Measurements from ENCODE around the gene GMEB2. TPM values are rescaled to one million over a fixed set of nuclear protein-coding genes. Genes with fewer than 3 reads are reported as not detected.
"Not testable (repeated sequence)": the region's sequence is repeated elsewhere in the genome, so short reads cannot be mapped to it uniquely, and the experiment has no call there.

The GMEB2 gene
- total RNA-seq, 1 donor from 2014 or later = 16.8 TPM

DNA sequence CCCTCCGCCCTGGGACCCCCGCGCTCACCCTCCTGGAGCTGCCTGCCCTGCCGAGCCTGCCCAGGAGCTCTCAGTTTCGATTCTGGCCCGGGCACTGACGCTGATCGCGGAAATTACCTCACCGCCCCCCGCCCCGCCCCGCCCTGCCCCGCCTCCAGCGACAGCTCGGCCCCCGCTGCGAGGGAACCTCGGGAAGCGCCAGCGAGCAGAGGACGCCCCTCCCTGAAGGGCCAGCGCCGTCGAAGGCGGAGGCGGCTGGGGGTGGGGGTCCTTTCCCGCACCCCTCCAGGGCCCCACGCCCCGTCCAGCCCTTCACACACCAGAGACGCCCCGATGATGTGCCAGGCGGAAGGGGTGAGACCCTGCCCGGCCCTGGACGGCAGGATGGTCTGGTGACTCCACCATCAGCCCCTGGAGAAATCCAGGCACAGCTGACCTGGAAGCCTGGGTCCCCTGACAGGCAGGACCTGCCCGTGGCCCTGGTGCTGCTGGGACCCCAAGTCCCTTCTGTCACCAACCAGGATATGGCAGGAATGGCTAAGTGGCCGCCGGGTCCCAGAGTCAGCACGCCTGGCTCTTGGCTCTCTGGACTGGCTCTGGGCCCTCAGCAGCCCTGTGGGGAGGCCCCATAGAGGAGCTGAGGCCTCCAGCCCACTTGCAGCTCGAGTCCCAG lies 52.6 kb downstream of the GMEB2 start, which contains the start of gene HELZ2:
TSS of gene HELZ2 (minus strand) at position 84 of the 673 bp plus-strand sequence. CDS start 1,854 bp downstream, outside the sequence.
- intact Hi-C loops (cut with micrococcal nuclease) = loop anchor here (1.0 kb wide), 1 partner anchor 21 kb away; no protein-coding TSS in a partner anchor

- intact Hi-C loops (cut with micrococcal nuclease) = loop anchor here (1.0 kb wide), 1 partner anchor 20 kb away; no protein-coding TSS in a partner anchor
Measured at GRCh38 chr20:63573647-63574131, 53.2 kb downstream of the GMEB2 start.

DNA sequence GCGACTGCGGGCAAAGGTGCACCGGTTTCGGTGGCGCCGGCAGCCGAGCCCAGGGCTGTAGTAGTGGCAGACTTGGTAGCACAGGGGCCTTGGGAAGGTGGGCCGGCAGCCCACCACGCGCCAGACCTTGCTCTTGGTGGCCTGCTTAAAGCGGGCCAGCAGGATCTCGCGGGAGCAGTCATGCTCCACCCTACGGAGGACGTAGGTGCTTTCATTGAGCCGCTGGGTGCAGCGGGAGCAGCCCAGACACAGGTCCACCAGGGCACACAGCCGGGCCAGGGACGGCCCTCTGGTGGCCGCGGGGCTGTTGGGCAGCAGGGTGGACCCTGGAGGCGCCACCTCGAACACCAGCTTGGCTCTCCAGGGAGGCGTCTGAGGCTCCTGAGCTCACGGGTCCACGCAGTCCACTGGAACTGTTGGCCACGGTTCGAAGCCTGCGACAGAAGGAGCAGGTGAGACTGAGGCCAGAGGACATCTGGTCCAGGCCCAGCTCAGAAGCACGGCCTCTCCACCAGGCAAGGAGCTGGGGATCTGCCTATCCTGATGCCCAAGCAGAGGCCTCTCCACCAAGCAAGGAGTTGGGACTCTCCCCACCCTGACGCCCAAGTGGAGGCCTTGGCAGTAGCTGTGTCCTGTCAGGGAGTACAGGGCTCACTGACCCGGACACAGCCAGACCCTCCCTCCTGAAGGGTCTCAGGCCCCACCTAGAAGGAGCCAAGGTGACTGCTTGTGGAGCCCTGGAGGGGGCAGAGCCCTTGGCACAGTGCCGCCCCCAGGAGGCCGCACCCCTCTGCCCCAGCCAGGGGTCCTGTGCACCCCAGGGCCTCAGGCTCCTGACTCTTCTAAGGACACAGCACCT lies 53.9 kb downstream of the GMEB2 start:
- intact Hi-C loops (cut with micrococcal nuclease) = no loop called here

DNA sequence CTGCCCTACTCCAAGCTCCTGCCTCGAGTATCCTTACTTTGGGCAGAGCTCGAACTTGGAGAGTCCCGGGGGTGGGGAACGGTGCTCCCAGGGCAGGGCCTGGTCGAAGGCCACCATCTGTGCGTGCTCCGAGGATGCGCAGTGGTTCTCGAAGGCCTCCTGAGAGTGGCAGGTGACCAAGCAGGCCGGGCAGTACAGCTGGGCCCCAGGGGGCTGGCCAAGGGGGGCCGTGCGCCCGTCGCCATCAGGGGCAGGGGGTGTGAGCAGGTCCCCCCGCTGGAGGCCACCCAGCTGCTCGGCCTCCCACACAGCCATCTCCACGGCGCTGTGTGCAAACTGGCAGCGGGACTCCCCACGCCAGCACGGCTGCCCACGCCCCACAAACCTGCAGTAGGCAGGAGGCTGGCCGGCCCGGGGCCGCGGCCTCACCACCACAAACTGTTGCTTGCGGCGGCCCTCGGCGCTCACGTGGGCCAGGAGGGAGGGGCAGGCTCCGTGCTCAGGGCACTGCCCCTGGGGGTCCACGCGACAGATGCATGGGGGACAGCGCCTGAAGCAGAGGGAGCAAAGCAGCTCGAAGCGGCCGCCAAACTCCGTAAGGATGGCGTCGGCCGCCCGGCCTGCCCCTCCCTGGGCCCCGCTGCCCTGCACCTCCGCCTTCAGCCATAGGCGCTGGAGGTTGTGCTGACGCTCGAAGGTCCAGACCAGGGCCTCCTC lies 54.7 kb downstream of the GMEB2 start:
- intact Hi-C loops (cut with micrococcal nuclease) = no loop called here

DNA sequence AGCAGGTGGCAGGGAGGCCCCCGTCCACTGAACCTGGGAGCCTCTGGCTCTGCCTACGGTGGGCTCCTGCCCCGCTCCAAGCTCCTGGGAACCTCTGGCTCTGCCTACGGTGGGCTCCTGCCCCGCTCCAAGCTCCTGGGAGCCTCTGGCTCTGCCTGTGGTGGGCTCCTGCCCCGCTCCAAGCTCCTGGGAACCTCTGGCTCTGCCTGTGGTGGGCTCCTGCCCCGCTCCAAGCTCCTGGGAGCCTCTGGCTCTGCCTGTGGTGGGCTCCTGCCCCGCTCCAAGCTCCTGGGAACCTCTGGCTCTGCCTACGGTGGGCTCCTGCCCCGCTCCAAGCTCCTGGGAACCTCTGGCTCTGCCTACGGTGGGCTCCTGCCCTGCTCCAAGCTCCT lies 55.8 kb downstream of the GMEB2 start:
- intact Hi-C loops (cut with micrococcal nuclease) = not testable (repeated sequence)

DNA sequence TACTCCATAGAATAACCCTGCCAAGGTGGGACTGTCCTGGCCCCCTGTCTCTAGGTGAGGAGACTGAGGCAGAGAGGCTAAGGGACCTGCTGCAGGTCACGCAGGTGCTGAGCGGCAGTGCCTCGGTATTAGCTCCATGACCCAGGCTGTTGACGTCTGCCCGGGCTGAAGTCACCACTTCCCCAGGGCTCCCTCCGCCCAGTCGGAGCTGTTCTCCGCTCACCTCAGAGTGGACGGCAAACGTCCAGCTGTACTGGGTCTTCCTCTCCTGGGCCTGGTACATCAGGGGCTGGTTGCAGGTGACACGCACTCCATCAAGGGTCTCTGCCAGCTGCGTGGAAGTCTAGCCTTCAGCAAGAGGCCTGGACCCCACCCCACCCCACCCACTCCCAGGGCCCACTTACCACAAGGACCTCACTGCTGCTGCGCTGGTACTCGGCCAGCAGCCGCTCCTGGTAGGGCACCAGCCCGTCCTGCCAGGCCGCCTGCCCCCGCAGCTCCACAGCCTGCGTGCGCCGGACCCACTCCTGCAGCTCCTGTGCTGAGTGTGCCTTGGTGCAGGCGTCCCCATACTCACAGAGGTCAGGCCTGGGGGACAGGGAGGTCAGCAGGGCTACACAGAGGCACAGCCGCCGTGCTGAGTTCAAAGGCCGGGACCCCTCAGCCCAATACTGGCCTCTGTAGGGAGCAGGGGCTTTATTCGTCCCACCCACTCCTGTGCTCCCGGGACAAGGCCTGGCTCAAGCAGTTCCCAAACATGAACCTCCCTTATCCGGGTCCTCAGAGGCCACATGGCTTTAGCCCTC lies 56.4 kb downstream of the GMEB2 start:
- intact Hi-C loops (cut with micrococcal nuclease) = no loop called here

- intact Hi-C loops (cut with micrococcal nuclease) = loop anchor here (5.0 kb wide), 1 partner anchor 68 kb away; no protein-coding TSS in a partner anchor
Measured at GRCh38 chr20:63568986-63569949, 57.6 kb downstream of the GMEB2 start.

GRCh38 chr20:63568170-63568981 lies 58.5 kb downstream of the GMEB2 start:
- intact Hi-C loops (cut with micrococcal nuclease) = loop anchor here (5.0 kb wide), 1 partner anchor 69 kb away; no protein-coding TSS in a partner anchor

GRCh38 chr20:63567386-63568169 lies 59.3 kb downstream of the GMEB2 start:
- intact Hi-C loops (cut with micrococcal nuclease) = loop anchor here (5.0 kb wide), 1 partner anchor 70 kb away; no protein-coding TSS in a partner anchor

DNA sequence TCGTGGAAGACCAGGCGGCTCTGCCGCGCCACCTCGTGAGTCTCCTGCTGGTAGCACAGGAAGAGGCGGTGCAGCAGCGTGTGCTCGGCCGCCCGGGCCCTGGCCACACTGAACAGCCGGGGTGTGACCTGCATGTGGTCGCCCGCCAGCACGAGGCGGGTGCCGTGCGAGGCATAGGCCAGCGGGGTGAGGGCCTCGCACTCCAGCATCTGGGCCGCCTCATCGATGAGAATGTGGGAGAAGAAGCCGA lies 59.8 kb downstream of the GMEB2 start:
- intact Hi-C loops (cut with micrococcal nuclease) = loop anchor here (5.0 kb wide), 1 partner anchor 70 kb away; no protein-coding TSS in a partner anchor

- intact Hi-C loops (cut with micrococcal nuclease) = loop anchor here (5.0 kb wide), 1 partner anchor 71 kb away; no protein-coding TSS in a partner anchor
Measured at GRCh38 chr20:63566395-63567135, 60.3 kb downstream of the GMEB2 start.

DNA sequence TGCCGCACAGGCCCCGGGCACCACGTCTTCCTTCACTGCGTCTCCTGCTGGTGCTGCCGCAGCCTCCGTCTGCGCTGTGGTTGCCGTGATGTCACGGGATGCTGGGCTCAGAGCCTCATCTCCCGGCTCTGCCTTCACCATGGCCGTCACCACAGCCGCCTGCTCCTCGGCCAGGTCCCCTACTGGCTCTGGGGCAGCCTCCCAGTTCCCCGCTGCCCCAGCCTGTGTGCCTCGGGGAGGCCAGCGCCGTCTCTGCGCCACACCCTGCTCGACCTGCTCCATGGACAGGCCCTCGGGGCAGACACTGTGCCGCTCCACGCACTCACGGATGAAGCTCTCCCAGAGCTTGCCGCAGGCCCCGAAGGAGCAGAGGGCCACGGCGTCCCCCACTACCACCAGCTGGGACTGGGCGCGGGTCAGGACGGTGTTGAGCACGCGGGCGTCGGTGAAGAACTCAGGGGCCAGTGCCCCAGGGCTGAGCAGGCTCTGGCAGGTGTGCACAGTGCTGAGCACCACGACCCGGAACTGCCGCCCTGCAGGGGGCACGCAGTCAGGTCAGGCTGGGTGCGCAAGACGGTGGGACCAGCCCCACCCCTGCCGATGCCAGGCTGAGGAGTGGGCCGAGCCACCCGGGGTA lies 61.1 kb downstream of the GMEB2 start:
- intact Hi-C loops (cut with micrococcal nuclease) = loop anchor here (5.0 kb wide), 1 partner anchor 71 kb away; no protein-coding TSS in a partner anchor

DNA sequence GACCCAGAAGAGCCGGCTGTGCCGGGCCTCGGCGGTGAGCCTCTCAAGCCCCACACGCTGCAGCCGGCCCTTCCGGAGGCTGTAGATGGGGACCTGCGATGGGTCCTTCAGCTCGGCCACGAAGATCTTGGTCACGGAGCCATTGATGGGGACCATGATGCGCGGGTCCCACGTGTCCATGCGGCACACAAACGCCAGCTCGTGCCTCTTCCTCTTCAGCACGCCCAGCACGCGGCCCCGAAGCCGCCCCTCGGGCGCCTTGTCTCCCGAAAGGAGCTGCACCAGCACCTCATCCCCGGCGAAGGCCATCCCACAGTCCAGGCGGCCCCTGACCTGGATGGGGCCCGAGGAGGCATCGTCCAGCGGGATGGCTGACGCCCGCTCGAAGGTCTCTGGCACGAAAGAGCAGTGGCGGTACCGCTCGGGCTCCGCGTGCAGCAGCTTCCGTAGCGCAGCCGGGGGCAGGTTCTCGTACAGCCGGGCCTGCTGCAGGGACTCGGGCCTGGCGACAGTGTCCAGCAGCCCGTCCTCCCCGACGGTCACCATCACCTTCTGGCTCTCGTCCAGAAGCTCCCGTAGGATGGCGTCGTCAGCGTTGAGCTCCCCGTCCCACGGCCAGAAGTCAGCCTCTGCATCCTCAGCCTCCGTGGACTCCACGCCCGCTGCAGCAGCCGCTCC lies 61.7 kb downstream of the GMEB2 start:
- intact Hi-C loops (cut with micrococcal nuclease) = loop anchor here (5.0 kb wide), 1 partner anchor 72 kb away; no protein-coding TSS in a partner anchor

DNA sequence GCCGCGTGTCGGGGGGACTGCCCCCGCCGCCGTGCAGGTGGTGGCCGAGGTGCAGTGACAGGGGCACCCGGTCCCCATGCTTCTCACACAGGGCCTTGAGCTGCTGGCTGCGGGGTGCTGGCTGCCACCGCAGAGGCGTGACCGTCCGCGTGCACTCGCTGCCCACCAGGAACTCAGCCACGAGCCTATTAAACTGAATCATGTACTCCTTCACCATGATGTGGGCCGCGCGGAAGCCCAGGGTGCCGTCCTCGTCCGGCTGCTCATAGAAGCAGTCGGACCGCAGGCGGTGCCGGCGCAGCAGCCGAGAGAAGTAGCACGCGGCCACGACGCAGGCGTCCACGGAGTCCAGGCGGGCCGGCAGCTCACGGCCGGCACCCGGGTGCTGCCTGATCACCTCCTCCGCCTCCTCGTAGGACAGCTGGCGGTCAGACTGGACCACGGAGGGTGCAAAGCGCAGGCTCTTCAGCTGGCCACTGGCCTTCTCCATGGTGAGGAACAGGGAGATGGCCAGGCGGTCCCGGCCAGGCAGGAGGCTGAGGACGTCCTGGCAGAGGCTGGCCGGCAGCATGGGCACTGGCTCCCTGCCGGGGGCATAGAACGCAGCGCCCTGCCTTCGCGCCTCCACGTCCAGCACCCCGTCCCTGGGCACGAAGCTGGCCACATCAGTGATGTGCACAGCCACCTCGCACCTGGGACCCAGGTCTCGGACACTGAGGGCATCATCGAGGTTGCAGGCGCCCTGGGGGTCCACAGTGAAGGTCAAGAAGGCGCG lies 62.7 kb downstream of the GMEB2 start:
- intact Hi-C loops (cut with micrococcal nuclease) = no loop called here
